Superior temporal gyrus (tissue), 1 donor: Measurements from ENCODE around the gene LRRK1.

Experiments used
- DNase-seq: peaks from one replicate; pipeline ENCODE4 v3.0.0-alpha.2; 2016; ENCODE audit errors: extremely low spot score

LRRK1 gene

DNA sequence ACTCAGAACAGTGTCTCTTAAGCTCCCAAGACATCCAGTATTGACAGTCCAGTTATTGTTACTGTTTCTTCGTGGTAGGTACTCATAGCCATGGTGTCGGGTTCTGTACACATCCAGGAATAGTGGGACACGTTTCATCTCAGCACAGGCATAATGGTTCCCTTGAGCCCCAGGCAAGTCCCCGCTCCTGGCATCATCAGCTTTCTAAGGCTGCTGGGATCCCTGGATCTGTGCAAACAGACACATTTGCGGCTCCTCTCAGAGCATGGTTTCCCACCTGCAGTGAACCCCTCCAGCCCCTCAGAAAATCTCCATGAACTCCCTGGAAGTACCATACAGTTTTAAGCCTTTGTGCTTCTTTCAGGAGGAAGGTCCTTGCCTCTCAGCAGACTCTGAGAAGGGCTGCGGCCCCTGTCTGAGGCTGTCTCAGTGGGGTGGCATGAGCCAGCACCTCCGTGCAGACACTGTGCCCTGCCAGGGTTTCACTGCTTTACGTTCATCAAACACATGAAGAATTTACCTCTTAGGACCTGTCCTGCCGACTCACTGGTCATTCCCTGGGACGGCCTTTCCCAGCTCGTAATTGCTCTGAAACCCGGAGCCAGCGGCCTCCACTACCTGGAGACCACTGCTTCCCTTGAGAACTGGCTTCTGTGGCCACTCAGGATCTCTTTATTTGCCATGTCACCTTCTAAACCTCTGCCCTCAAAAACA, 124.9 kb downstream of the LRRK1 start:
- no peak for DNase-seq

DNA sequence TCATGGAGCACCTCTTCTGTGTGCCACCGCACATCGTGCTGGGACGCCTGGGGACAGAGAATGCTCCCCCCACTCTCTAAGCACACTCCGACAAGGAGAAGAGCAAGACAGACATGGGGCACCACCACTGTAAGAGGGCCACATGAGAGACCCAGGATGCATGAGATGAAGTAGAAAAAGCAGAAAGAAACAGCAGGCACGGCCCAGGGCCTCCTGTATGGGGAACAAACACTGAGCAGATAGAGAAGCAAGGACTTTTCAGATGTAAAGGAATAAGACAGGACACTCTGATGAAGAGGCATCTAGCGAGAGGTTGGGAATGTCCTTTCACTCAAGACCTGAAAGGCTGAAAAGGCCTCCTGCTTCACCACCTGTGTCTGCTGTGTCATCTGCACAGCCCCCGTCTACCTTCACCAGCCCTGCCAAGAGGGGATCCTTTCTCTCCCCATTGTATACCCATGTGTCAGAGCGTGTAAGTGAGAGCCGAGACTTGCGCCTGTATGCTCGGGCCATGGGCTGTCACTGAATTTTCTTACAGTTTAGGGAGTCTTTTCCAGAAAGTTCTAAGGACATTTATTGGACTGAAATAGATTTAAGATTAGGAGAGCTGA, 125.6 kb downstream of the LRRK1 start:
- DNase-seq = no peak

DNA sequence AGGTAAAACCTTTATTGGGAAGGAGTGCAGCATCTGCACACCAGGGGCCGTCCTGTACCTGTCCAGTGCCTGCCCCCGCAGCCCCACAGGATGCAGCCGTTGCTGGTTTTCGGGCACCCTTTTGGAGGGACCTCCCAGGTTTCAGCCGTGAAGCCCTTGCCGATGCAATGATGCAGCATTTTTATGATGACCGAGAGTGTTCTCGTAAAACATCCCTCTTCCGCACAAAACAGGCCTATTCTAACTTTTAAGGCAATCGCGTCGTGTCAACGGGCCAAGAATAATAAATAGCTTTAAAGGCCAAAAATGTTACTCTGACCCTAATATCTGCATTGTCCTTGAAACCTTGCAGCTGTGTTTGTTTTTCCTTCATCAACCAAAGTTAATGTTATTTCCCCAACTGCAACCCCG, 126.1 kb downstream of the LRRK1 start:
- no peak for DNase-seq

DNA sequence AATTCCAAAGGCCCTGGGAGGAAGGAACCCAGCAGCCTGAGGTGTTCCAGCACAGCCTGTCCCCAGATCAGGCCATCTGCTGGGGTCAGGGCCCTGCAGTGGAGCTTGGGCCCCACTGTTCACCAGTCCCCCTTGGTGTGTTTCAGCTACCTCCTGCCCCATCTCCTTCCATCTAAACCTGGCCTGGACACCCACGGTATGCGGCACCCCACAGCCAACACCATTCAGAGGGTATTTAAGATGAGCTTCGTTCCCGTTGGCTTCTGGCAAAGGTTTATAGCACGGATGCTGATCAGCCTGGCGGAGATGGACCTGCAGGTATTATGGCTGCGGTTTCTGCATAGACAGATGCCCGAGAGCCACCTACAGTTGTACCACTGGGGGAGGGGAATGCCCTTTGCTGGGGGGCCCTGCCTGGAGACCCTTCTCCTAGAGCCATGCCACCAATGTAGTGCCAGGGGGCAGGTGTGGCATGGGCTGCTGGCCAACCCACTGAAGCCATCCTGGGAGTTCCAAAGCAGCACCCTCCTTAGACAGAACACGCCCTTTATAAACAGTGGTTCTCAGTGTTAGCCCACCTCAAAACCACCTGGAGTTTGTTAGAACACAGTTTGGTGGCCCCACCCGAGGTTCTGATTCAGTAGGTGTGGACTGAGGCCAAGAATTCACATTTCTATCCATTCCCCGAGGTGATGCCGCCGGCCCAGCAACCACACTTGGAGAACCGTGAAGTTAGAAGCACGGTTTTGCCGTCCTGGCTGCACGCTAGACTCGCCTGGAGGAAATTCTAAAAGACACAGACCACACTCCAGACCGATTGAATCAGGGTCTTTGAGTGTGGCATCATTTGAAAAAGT, 126.9 kb downstream of the LRRK1 start:
- DNase-seq = no peak

DNA sequence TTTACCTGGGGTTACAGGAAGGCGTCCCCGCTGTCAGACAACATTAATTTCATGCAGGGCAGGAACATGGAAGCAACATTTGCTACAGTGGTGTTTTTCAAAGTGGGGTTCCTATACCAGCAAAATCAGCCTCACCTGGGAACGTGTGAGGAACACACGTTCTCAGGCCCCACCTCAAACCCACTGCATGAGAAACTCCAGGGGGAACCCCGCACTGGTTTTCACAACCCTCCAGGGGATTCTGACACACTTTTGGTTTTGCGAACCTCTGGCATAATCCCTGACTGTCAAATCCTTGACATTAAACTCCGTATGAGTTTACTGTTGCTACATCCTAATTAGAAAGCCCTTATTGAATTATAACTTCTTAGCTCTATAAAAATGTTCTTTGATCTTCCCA, 127.7 kb downstream of the LRRK1 start:
- DNase-seq = no peak

DNA sequence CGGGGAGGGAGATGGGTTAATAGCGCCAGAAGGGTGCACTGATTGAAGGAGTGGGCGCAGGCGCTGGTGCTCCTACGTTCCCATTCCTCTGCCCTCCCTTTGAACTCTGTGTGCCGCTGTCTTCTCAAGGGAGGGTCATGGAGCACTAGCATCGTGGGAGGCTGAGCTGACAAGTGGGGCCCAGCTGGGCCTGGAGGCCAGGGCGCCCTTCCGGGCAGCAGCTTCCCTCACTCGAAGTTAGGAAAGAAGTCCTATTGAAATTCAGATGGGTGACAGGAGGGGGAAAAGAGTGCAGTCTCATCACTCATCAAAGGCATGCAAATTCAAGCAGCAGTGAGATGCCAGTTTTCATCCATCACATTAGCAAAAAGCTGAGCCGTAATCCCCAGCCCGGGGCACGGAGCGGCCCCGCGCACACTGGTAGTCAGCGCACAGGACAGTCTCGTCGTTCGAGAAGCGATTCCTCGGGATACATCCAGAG, 128.2 kb downstream of the LRRK1 start:
- no peak for DNase-seq

DNA sequence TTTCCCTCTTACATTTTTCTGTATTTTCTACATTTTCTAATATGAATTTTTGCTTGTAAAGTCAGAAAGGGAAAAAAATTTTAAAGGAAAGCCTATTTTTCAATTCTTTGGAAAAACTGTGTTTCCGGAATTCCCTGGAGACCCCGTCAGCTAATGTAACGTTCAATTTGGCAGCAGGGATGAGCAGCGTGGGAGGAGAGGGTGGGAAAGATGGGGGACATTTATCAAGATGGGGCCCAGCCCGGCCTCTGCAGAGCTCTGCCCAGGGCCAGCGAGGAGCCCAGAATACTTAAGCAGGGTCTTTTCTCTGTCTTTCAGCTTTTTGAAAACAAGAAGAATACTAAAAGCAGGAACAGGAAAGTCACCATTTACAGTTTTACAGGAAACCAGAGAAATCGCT, 129.0 kb downstream of the LRRK1 start:
- DNase-seq = no peak

DNA sequence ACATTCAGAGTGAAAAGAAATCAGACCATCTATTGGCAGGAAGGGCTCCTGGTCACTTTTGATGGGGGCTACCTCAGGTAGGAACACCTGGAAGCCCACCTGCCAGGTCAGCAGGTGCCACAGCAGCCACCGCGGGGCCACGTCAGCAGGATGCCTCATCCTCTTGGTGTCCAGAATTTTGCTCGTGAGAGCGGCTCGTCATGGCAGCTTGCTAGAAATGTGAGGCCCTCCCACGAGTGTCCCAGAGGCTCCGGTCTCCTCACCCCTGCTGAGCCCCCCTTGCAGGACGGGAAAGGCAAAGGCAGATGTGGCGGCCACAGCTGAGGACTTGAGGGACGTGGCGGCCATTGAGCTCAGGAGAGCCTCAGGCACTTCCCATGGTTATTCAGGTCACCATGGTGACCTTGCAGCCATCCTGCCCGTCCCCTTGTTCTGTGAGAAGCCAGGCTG, 129.4 kb downstream of the LRRK1 start:
- no peak for DNase-seq

DNA sequence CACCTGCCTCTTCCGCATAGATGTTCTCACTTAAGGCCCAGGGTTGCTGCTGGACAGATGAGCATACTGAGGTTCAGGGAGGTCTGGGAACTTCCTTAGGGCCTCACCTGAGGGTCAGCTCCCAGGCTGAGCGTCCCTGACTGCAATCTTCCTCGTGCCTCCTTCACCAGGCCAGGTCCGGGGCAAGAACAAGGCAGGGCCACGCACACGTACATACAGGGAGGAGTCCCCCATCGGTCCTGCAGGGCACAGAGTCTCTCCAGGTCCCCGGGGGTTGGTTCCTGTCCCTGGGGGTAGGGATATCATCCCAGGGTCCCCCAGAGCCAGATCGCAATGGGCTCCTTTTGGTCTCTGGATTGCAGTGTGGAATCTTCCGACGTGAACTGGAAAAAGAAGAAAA, 130.1 kb downstream of the LRRK1 start:
- DNase-seq = no peak

DNA sequence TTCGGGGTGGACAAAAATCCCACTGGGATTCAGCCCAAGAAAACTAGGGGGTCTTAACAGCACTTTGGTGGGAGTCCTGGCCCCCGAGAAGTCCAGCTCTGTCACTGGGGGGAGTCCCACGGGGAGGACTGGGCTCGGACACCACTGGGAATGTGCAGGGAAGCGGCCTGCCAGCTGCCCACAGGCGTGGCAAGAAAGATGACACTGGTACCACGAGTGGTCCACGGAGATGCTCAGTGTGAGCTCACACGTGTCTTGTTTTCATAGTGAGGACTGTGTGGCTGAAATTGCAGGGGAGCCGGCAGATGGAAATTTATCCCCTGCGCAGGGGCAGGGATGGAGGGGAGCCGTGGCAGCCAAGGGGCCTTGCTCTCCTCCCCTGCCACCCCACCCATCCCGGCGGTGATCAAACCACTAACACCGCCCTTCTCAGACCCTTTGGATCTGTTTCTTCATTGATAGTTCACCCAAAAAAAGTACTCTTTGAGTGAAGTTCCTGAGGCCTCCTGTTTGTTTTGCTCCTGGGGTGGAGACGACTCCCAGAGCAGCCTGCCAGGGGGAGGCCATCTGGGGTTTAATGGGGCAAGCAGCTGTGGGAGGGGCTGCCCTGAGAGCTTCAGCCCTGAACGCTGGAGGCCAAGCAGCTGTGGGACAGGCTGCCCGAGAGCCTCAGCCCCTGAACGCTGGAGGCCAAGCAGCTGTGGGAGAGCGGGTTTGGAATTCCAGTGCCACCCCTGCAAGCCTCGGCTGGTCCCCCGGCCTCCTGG, 130.9 kb downstream of the LRRK1 start:
- DNase-seq = no peak

DNA sequence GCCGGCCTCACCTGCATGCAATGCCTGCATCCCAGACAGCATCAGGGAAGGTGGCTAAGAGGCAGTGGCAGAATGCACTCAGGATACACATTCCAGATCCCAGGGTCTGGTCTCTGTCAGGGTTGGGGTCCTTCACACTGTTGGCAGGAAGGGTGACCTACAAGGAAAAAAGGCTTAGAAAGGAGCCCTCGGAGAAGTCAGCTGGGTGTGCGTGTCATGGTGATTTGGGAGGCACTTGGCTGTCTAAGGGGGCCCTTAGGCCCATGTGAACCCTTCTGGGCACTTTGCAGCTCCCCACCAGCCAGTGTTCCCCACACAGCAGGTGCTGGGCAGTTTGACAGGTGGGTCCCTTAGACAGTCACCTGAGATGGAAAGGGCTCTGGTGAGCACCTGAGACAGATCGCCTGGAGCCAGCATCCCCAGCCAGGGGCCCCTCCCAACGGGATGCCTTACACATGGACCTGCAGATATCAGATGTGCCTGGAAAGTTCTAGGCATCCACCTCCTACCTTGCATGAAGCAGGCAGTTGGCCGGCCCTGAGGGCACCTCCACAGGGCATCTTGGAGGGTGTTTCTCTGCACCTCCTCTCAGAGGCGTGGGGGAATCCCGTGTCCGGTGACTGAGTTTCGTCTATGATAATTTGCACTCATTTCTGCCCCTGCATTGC, 131.6 kb downstream of the LRRK1 start:
- DNase-seq = no peak

DNA sequence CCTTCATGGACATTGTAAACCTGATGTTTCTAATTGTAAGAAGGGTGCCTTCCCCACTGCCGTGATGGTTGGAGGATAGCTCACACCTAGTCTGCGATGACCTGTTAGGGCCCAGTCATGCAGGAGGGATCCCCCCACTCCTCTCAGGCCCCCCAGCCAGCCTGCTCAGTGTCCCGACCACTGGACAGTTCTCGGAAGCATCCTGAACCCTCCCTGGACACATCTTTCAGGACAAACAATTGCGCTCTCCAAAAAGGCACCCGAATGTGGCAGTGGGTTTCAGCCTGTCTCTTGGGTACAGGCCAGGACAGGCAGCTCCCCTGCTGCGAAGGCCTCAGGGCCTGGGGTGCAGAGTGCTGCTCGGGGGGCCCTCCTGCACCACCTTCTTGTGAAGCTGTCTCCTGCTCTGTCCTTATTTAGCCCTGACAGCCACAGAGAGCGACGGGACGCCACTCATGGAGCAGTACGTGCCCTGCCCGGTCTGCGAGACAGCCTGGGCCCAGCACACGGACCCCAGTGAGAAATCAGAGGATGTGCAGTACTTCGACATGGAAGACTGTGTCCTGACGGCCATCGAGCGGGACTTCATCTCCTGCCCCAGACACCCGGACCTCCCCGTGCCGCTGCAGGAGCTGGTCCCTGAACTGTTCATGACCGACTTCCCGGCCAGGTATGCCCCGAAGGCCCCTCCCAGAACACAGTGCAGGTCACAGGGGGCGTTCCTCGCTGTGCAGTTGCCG, 132.3 kb downstream of the LRRK1 start:
- DNase-seq = no peak

DNA sequence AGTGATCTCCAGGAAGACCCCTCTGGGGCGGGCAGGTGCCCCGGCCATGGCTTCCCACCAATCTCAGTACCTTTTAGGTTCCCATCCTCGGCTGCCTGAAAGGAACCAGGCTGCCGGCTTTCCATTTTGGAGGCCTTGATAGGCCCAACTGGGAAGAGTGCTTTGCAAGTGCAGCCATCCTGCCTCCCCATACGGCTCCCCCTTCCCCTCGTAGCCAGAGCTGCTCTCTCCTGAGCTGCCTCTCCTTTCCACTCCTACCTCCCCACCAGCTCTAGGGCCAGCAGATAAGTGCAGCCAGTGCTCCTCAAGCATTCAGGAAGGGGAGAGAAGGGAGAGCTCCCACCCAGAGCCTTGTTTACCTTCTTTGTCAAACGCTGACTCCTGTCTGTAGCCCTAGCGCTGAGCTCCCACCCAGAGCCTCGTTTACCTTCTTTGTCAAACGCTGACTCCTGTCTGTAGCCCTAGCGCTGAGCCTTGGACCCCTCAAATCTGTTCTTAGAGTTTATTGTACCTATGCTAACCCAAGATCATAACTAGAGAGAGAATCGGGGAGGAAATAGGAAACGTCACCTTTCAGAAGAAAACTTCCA, 133.0 kb downstream of the LRRK1 start:
- DNase-seq = no peak

DNA sequence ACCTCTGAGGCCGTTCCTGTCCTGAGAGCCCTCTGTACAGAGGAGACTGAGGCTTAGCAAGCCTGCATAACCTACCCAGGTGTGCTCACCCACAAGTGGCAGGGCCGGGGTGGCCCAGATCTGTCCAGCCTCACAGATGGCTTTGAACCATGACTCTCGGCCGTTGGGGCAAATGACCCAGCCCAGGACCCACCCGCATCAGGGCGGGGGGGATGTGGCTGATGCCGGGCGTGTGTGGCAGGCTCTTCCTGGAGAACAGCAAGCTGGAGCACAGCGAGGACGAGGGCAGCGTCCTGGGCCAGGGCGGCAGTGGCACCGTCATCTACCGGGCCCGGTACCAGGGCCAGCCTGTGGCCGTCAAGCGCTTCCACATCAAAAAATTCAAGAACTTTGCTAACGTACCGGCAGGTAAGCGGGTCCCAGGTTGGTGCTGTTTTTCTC, 133.5 kb downstream of the LRRK1 start:
- DNase-seq = no peak

DNA sequence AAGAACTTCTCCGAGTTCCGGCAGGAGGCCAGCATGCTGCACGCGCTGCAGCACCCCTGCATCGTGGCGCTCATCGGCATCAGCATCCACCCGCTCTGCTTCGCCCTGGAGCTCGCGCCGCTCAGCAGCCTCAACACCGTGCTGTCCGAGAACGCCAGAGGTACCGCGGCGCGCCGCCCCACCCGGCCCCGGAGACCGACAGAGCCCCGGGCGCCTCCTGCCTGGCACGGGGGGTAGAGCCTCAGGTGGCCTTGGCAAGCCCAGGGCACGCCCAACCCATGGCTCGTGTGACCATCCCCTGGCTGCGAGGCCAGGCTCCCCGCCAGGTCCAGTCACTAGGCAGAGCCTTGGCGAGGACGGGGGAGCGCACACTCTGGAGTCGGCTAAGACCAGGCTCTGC, 134.1 kb downstream of the LRRK1 start:
- DNase-seq = no peak

DNA sequence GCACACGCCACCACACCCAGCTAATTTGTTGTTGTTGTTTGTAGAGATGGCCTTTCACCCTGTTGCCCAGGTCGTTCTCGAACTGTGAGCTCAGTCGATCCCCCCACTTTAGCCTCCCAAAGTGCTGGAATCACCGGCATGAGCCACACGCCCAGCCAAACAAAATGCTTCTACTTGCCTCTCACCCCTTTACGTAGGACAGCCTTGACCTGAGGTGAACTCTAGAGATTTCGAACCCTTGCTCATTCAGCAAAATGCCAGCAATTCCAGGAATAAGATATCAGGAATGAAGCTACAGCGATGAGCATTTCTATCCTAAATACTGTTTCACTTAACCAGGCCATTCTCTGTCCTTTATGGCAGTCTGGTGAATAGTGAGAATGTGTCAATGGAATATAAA, 135.0 kb downstream of the LRRK1 start:
- no peak for DNase-seq

DNA sequence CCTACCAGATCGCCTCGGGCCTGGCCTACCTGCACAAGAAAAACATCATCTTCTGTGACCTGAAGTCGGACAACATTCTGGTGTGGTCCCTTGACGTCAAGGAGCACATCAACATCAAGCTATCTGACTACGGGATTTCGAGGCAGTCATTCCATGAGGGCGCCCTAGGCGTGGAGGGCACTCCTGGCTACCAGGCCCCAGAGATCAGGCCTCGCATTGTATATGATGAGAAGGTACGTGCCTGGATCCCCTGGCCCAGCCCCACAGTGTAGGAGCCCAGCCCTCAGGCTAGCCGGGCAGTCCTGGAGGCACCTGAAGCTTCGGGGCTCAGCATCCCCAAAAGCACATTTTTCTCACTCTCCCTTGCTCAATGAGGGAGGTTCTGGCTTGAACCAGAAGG, 135.8 kb downstream of the LRRK1 start:
- no peak for DNase-seq

DNA sequence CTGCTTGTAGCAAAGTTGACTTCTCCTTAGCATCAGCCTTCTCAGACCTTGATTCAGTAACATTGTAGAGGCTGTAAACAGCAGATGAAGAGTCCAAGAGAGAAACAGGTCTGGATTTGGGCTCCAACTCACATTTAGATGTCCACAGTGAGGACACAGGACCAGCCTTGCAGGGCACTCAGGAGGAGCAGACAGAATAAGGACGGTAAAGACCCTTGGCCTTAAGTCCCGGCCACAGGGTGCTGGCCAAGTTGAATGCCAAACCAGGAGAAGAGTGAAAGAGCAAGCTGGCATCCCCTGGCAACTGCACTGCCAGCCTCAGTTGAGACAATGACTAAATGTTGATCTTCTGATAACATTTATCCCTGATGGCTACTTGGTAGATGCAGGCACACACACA, 136.3 kb downstream of the LRRK1 start:
- DNase-seq = no peak

DNA sequence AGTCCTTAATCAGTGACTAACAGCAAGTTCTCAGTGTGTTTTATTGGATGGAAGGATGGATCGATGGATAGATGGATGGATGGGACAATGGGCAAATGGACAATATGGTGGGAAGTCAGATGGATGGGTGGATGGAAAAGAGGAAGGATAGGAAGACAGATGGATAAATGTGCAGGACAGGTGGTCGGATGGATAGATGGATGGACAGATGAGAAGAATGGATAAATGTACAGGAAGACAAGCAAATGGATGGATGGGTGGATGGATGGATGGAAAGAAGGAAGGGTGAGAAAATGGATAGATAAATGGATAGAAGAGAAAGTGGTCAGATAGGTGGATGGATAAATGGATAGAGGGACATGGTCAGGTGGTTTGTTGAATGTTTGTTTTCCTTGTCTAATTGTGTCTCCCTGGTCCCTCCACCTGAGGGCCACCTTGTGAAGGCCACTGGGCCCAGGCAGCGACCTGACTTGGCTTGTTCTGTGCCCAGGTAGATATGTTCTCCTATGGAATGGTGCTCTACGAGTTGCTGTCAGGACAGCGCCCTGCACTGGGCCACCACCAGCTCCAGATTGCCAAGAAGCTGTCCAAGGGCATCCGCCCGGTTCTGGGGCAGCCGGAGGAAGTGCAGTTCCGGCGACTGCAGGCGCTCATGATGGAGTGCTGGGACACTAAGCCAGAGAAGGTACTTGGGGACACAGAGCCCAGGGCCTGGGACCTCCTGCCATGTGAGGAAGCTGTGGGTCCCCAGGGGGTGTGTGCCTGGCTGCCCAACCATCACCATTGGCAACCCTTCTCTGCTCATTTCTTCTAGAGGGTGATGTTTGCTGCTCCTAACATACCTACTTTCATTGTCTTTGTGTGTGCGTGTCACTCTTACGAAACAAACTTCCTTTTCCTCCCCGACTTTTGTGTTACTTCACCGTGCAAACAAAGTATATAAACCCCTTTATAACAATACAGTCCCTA, 137.5 kb downstream of the LRRK1 start:
- no peak for DNase-seq
